ENCODE results near the gene CHPT1.
"Not testable (repeated sequence)": the region's sequence is repeated elsewhere in the genome, so short reads cannot be mapped to it uniquely, and the experiment has no call there.

CHPT1 gene

DNA sequence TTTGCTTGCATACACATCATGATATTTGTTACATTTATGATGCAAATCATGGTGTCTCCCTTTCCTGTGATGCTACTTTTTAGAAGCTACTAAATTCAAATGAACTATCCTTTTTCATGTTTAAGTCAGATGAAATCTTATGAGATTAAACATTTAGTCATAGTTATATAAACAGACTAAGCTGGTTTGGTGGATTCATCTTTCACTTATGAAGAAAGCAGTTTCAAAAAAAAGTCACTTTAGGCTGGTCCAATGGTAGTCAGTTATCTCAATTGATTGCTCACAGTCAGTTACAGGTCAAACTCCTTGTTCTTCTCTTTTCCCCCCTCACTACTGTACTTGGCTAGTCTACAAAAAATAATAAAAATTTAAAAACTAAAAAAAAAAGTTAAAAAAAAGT is 22.1 kb downstream of the CHPT1 start:
- in situ Hi-C loops (cut with MboI; ENCODE audit: low sequenced_read_pairs) = no loop called here

DNA sequence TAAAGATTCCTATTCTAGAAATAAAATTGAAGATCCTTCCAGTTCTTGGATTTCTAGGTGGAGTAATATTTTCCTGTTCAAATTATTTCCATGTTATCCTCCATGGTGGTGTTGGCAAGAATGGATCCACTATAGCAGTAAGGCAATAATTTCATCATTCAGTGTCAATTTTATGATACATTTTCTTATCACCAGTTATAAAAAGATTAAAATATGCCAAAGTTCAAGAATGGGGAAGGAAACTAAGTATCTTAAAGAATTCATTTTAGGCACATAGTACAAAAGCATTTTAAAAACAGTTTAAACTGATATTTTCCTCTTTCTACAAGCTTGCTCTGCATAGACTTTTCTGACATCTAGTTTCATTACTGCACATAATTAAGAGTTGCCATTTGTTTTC is 22.7 kb downstream of the CHPT1 start:
- in situ Hi-C loops (cut with MboI; ENCODE audit: low sequenced_read_pairs) = no loop called here

DNA sequence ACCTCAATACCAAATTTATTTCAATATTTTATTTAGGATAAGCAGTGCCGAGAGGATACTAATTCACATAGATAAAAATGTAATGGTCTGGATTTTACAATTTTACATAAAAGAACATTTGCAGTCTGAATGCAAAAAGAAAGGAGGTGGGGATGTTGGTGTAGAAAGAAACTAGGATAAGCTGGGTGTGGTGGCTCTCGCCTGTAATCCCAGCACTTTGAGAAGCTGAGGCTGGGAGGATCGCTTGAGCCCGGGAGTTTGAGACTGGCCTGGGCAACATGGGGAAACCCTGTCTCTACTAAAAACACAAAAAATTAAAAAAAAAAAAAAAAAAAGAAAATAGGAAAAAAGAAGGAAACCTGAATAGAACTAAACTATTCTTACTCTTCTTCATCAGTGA is 25.0 kb downstream of the CHPT1 start:
- in situ Hi-C loops (cut with MboI; ENCODE audit: low sequenced_read_pairs) = no loop called here

DNA sequence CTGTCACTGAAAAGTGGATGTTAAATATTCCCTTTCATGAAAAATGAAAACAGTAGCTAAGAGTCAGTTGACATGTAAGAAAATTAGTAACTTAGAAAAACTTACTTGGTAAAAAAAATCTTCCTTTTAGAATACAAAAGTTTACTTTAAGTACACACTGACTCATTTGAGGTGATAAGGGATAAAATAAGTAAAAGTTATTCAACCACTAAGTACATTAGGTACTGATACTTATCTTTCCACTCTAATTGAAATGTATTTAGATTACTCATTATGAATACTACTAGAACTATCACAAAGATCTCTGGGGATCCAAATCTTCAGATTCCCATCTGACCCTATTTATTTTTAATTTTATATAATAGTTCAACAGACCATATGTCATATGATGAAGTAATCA is 29.7 kb downstream of the CHPT1 start:
- in situ Hi-C loops (cut with MboI; ENCODE audit: low sequenced_read_pairs) = no loop called here

DNA sequence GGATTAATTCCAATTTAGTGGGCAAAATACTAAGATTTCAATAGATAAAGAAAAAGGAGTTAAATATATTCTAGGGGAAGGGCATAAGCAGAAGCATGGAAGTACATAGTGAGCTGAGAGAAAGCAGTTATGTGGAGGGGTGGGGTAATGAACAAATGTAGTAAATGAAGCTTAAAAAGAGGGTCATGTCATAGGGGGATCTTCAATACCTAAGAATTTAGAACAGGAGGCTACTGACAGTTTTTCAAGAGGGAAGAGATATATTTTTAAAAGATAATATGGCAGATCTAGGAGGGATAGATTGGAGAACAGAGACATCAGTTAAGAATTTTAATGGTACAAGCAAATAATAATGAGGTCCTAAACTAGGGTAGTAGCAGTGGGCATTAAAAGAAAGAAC is 32.4 kb downstream of the CHPT1 start:
- in situ Hi-C loops (cut with MboI; ENCODE audit: low sequenced_read_pairs) = no loop called here

DNA sequence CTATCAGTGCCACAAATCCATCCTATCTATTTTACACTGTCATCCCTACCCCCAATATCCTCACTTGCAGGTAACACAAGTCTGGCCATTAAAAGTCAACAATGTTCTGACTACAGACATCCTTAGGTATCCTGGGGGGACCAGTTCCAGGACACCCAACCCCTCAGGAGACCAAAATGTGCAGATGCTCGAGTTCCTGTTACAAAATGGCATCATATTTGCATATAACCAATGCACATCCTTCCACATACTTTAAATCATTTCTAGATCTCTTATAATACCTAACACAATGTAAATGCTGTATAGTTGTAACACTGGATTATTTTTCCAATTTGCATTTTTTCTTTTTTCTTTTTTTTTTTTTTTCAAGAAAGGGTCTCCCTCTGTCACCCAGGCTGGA is 34.9 kb downstream of the CHPT1 start:
- in situ Hi-C loops (cut with MboI; ENCODE audit: low sequenced_read_pairs) = no loop called here

DNA sequence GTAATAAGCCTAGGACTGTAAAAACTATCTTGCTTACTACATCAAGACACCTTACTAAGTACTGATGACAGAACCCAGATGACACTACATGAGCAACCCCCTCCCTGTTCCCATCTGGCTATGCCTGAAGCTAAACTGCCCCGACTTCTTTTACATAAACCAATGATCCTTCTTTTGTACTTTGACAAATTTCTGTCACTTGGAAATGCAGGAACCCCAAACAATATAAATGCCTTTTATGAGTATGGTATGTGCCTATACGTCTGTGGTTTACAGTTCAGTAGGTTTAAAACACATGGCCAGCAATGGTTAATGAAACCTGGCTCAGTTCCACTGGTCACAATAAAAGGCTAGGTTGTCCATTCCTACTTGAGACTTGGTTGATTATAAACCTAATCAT is 35.7 kb downstream of the CHPT1 start:
- in situ Hi-C loops (cut with MboI; ENCODE audit: low sequenced_read_pairs) = no loop called here

DNA sequence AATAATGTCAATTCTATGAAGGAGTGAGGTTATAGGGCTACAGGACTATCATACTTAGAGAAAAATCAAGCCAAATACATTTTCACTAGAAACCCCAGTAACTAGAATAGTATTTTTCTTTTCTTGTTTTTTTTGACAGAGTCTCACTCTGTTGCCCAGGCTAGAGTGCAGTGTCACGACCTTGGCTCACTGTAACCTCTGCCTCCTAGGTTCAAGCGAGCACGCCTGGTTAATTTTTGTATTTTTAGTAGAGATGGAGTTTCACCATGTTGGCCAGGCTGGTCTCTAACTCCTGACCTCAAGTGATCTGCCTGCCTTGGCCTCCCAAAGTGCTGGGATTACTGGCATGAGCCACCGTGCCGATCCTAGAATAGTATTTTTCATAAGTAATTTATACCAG is 37.0 kb downstream of the CHPT1 start:
- in situ Hi-C loops (cut with MboI; ENCODE audit: low sequenced_read_pairs) = not testable (repeated sequence)

DNA sequence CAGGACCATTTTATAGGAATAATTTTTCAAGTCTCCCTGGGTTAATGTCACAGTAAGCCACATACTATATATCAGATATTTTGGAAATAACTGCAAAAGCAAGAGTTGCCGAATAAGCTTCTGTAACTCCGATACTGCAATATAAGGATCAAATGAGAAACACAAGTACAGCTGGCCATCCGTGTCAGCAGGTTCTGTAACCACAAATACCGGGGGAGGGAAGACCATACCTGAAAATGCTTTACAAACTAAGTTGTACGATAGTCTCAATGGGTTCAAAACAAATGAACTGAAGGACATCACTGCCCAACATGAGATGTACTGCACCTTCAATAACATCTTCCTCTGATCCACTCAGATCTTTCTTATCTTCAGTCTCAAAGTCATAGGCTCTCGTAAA is 40.0 kb downstream of the CHPT1 start:
- in situ Hi-C loops (cut with MboI; ENCODE audit: low sequenced_read_pairs) = no loop called here

DNA sequence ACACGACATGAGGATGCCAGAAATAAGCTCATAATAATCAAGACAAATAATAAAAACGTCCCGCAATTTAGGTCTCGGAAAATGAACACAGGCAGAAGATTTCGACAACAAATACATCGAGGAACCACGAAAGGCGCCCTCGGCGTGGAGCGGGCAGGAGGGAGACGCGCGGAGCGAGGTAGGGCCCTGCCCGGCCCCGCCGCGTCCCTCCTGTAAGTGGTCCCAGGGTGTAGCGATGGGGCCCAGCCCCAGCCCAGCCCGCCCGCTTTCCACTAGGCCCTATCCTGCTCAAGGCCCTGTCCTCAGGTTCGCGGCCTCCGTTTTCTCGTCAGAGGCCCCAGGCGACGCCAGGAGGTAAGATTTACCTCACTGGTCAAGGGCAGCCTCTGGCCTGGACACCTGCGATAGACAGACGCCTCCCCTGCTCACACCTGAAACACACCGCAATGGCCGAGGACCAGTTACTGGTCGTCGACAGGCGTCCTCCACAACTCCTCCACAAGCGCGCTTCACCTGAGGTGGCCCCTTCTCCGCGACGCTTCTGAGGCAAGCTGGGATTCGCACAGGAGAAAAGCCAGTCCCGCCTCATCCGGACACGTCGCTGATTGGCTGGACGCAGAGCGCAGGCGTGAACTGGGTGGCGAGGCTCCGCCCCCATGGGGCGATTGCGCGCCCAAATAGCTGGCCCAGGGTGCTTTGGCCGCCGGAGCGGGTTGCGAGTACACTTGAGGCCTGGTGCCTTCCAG is 41.7 kb downstream of the CHPT1 start, which contains the start of gene SYCP3:
SYCP3 (minus strand) TSS at position 543 of the 746 bp plus-strand sequence. CDS start 1,527 bp downstream, outside the sequence.
- in situ Hi-C loops (cut with MboI; ENCODE audit: low sequenced_read_pairs) = no loop called here

DNA sequence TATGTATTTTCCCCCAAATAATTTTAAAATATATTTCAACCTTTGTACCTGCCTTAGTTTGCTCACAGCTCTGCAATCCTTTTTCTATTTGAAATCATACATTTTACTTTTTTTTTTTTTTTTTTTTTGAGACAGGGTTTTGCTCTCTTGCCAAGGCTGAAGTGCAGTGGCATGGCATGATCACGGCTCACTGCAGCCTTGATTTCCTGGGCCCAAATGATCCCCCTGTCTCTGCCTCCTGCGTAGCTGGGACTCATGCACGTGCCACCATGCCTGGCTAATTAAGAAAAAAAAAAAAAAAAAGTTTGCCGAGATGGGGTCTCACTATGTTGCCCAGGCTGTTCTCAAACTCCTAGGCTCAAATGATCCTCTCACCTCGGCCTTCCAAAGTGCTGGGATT is 43.1 kb downstream of the CHPT1 start:
- in situ Hi-C loops (cut with MboI; ENCODE audit: low sequenced_read_pairs) = no loop called here

DNA sequence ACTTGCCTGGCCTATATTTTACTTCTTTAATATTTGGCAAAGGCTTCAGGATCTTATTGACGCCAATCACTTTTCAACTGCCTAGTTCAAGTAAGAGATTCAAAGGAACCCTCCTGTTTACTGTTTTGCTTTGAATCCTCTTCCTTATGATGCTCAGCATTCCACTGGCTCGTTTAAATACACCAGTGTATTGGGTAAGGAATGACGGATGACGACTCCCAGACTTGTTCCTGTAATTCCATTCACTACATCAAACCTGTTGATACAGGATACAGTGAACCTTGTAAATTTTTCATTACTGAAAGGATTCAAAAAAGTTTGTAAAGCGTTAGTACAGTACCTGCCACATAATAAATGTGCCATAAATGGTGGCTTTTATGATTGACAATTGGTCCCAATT is 43.5 kb downstream of the CHPT1 start:
- in situ Hi-C loops (cut with MboI; ENCODE audit: low sequenced_read_pairs) = no loop called here

DNA sequence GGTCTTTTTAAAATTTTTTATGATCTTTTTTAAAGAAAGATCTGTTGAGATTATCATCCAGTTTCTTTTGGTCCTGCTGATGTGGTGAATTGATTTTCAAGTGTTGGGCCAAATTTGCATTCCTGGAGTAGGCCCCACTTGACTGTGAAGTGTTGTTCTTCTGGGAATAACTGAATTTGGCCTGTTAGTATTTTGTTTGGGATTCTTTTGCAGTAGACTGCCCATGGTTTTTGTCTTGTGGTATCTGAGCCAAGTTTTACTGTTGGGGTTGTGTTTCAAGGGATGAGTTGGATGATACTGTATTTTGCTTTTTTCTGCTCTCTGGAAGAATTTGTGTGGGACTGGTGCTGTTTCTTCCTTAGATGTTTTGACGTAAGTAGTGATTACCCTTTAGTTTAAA is 45.8 kb downstream of the CHPT1 start:
- in situ Hi-C loops (cut with MboI; ENCODE audit: low sequenced_read_pairs) = no loop called here

DNA sequence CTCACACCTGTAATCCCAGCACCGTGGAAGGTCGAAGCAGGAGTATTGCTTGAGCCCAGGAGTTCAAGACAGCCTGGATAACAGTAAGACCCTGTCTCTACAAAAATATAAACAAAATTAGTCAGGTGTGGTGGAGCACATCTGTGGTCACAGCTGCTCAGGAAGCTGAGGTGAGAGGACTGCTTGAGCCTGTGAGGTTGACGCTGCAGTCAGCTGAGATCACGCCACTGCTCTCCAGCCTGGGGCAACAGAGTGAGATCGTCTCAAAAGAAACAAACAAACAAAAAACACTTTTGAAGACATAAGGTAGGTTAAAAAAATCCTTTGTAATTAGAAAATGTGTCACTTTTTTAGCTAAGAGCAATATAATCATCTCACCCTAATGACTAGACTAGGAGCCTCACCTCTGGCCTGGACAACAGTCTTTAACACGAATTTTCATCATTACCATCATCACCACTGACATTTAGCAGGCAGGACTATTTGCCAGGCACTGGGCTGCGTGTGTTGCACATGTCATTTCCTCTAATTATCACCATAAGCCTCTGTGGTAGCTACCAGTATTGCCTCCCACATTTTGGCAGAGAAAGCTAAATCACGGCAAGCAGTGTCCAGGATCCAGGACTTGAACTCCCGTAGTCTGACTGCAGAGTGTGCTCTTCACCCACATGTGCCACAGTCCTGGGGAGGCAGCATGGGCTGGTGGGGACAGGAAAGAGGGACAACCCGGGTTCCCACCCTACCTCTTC is 46.5 kb downstream of the CHPT1 start:
- in situ Hi-C loops (cut with MboI; ENCODE audit: low sequenced_read_pairs) = no loop called here

DNA sequence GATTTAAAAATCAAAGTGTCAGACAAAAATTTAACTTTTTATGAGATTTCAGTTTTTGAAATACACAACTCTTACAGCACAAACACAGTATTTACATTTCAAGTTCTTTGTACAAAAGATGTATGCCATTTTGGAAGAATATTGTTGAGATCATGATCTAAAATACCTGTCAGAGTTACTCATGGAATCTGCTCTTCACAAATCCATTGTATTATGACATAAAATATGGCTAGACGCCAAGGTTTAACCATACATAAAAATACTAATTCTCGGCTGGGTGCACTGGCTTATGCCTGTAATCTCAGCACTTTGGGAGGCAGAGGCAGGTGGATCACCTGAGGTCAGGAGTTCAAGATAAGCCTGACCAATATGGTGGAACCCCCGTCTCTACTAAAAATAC is 48.0 kb downstream of the CHPT1 start:
- in situ Hi-C loops (cut with MboI; ENCODE audit: low sequenced_read_pairs) = no loop called here

DNA sequence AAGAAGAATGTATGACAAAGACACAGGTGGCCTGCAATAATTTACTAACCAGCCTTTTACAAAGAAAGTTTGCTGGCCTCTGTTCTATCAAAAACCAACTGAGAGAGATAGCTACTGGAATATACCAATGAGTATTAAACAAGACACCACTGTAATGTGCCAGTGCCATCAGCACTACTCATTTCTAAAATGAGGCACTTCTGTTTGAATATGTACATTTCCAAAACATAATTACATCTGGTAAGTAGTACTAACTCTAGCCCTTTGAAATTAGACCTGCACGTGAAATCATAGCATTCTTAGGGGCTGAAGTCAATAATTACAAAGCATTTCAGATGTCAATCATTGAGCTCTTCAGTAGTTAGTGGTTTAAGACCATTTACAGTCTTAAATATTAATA is 48.8 kb downstream of the CHPT1 start:
- in situ Hi-C loops (cut with MboI; ENCODE audit: low sequenced_read_pairs) = no loop called here

DNA sequence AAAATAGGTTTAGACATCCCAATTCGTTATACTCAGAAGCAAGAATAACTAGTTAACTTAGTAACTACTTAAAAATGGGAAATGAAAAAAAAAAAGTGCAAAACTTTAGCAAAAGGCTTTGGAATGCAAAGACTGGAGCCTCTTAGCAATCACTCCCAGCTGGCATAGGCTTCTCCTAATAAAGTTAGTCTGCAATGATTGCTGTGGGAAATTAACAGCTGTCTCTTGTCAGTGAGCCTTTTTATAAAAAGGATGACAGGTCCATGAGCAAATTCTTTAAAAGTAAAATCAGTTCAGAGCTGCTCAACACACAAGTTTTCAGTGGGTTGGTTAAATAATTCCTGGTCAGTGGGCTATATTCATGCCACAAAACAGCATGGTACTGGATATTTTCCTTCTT is 49.2 kb downstream of the CHPT1 start:
- in situ Hi-C loops (cut with MboI; ENCODE audit: low sequenced_read_pairs) = no loop called here

DNA sequence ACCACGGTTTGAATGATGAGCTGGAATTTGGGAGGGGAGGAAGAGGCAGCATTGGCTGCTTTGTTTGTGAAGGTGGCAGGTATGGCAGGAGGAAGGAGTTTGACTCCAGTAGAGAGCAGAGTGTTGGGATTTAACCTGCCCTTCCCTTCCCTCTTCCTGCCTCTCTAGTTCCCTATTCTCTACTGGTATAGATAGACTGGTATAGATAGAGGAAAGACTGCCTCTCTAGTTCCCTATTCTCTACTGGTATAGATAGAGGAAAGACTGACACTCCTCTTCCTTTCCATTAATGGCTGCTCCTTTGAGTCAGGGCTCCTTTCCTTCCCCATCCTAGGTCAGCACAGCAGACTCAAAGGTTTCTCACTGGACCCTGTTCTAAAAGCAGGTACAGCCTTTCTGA is 50.3 kb downstream of the CHPT1 start:
- in situ Hi-C loops (cut with MboI; ENCODE audit: low sequenced_read_pairs) = no loop called here

DNA sequence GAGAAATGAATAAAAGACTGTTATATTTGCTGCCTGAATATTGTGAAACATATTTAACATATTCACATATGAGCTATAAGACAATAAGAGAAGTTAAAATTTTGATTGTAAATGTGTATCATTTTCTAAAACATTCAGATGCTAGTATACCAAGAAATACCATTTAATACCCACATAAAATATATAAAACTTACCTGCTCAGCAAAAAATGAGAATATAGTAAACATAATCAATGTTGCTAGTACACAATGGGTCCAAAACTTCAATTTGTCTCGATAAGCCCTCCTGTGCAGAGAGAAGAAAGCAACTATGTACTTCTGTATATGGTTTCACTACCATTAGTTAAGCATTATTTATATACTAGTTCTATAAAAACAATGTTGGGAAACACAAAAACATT is 51.5 kb downstream of the CHPT1 start:
- in situ Hi-C loops (cut with MboI; ENCODE audit: low sequenced_read_pairs) = no loop called here

DNA sequence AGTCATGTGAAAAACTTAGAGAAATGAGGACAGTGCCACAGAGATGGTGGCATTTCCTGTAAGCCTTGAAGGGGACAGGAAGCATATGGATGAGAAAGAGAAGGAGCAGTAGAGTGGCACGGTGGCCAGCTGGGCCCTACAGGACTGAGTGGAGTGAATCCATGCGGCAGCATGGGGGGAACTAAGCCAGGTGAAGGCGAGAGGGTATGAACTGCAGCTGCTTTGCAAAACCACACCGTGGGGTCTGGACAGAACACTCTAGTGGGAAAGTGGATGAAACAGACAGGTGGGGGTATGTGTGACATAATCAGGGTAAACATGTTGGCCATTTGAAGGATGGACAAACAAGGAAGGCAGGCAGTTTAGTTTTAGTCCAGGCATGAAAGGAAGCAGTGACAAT is 52.2 kb downstream of the CHPT1 start:
- in situ Hi-C loops (cut with MboI; ENCODE audit: low sequenced_read_pairs) = no loop called here

DNA sequence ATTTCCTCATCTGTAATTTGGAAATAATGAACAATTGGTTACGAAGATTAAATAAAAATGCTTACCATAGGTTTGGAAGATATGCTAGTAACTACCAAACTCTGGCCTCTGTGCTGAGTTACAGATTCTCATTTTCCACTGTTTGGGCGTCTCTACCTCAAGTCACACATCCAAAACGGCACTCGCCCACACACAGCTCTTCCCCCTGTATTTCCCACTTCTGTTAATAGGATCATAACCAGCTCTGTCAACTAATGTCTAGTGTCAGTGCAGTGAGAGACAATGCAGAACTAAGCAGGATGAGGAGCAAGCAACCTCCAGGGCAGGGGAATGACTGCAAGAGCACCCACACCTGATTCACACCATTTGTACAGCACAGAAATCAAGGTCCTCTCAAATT is 52.7 kb downstream of the CHPT1 start:
- in situ Hi-C loops (cut with MboI; ENCODE audit: low sequenced_read_pairs) = no loop called here

DNA sequence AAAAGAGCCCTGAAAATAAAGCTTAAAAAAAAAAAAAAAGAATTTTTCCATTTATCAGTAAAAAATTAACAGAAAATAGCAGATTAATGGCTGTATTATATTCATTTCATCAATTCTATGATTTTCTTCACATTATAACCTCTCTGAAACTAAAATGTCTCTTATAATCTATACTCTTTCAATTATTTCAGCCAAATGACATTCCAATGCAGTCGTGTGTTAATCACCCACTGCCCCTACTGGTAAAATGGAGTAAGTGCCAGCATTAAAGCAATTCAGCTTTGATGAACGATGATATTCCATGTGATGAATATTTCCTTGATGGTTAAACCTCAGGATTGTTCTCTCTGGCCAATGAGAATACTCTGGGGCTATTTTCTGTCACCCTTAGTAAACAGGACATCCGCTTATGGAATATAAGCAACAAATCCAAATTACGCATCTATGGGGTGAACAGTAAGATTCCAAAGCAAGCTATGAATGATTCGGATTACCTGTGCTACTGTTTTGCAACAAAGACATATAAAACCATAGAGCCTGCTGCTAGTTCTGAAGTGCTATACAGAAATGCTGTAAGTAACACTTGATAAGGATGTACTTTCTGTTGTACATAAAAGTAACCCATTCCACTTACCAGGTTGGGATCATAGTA is 62.1 kb downstream of the CHPT1 start:
- in situ Hi-C loops (cut with MboI; ENCODE audit: low sequenced_read_pairs) = no loop called here
